Body of pancreas (tissue), 4 donors: ENCODE data around the gene RECQL5.

Source experiments
- CTCF ChIP-seq, 7 experiments: fragments of 450-650 bp in 4 of 7; fragments of 200-600 bp in 3 of 7; sonication (generic) in 3 of 7; IDR thresholded peaks; one replicate each; pipeline ENCODE4 v1.5.1; 2016 to 2019; ENCODE audit warnings: antibody characterized with exemption in 7 of 7
- POLR2A ChIP-seq, 3 donors: fragments of 450-650 bp; IDR thresholded peaks; one replicate each; pipeline ENCODE4 v1.6.1; 2016; ENCODE audit warnings: antibody characterized with exemption in 3 of 3, mild to moderate bottlenecking in 2 of 3

GRCh38 chr17:75691371-75691791 is 24.4 kb upstream of the RECQL5 start:
- TF ChIP-seq POLR2A (IDR thresholded peaks at IDR 0.05) (no peak), CTCF (IDR thresholded peaks at IDR 0.05) (no peak)
